HCEC 1CT (cell line): ENCODE measurements around the gene OCIAD1.

Experiments used
- DNase-seq: peaks from one replicate; pipeline ENCODE4 v3.0.0-alpha.2; 2017

OCIAD1 gene

DNA sequence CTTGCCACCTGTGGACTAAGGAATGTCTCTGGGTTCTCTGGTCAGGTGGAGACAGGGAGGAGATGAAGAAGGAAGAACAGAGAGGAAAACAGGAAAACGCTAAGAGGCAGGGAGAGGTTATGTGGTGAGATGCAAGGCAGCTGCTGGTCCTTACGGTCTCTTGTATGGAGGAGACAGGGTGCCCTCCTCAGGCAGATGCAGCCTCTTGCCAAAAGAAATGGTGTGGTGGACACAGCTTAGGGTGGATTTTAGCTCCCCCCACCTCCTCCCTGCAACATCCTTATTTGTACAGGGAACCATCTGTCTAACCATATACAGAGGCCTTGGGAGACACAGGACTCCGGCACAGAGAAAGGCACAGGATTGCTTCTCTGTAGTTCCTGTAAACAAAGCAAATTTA, 66.0 kb downstream of the OCIAD1 start:
- DNase-seq, result no peak

DNA sequence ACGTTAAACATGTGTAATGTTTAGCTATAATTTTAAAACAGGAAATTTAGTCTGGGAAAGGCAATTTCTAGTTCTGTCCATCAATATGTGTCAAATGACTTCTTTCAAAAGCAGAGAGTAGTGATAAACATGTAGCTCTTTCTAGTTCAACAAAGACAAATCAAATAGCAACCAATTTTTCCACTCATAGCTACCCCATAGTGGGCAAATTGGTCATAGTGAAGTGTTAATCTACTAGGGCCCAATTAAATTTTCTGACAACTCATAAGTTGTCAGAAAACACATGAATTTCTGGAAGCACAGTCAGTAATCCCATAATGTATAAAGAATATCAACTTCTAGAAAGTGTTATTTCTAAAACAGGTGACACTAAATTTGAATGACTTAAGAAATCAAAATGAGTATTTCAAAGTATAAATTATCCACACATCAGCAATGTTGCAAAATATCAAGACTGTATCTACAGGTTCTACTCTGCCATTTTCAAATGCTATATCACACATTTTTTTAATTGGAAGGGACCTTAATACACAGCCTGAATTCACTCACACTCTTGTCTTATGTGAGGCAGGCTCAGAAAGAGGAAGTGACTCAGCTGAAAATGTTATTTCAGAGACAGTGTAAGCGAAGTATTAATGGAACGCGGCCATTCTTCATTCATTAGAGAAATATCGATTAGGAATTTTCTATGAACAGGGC, 68.0 kb downstream of the OCIAD1 start:
- DNase-seq, result no peak

DNA sequence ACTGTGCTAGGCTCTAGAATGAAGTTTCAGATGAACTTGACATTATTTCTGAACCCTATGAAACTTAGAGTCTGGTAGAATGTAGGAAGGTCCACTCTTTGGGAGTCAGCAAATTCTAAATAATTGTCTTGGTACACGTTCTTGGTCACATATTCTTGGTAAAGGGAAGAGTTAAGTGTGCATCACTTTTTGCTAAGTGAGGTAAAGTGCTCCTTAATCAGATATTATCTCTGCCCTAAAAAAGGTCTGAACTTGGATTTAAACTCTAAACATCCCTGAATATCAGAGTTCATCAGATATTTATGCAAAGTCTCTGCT, 68.5 kb downstream of the OCIAD1 start:
- DNase-seq, result no peak

DNA sequence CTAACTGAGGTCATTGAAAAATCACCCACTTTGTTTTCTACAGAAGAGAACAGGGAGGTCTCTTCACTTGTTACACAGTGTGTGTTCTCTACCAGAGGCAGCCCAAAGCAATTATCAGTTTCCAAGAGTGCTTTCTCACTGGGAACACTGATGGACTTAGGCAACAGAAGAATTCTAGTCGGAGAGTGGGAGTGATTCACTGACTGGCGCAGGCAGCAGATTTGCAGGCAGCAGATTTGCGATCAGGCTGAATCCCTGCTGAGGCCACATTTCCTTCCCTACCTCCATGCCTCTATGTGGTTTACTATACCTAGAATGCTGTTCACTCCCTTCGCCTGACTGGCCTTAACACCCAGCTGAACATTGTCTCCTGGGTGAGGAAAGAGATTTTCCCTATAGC, 69.1 kb downstream of the OCIAD1 start:
- no peak for DNase-seq

DNA sequence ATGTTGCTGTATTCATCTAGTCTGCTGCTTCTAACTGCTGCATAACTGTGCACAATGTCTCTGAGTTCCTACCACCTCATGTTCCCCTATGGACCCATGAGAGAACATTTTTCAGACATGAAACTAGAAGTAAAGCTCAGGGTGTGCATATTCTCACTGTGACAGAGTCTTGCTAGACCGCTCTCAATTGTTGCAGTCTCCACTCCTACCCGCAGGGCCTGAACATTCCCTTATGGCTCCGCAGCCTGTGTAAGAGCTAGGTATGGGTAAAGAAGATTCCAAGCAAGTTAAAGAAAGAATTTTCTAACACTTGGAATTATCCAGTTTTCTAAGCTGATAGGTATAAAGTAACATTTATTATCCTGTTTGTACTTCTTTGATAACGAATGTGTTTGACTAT, 70.3 kb downstream of the OCIAD1 start:
- no peak for DNase-seq

DNA sequence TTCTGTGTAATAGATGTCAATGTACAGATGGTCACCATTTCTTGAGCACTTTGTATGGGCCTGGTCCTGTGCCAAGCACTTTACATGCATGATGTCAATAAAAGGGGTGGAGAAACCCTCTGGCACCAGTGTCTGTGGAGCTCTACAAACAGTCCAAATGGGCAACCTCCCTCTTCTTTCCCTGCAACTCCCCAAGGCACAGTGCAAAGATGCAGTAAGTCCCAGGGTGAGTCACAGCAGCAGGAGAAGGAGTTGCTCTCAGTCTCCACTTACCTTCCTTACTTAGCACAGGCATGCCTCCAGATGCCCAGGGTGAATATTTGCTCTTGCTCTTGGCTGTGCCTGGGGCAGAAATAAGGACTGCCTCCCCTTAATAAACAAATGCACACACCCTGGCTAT, 71.4 kb downstream of the OCIAD1 start:
- peak; percentile 12 for DNase-seq

DNA sequence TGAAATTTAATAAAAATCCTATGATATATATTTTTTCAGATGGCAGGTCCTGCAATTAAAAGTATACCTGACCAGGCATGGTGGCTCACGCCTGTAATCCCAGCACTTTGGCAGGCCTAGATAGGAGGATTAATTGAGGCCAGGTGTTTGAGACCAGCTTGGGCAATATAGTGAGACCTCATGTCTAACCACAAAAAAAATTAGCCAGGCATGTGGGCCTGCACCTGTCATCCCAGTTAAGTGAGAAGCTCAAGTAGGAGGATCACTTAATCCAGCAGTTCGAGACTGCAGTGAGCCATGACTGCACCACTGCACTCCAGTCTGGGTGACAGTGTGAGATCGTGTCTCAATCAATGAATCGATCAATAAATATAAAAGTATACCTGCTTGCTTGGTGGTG, 73.2 kb downstream of the OCIAD1 start:
- DNase-seq, result no peak

DNA sequence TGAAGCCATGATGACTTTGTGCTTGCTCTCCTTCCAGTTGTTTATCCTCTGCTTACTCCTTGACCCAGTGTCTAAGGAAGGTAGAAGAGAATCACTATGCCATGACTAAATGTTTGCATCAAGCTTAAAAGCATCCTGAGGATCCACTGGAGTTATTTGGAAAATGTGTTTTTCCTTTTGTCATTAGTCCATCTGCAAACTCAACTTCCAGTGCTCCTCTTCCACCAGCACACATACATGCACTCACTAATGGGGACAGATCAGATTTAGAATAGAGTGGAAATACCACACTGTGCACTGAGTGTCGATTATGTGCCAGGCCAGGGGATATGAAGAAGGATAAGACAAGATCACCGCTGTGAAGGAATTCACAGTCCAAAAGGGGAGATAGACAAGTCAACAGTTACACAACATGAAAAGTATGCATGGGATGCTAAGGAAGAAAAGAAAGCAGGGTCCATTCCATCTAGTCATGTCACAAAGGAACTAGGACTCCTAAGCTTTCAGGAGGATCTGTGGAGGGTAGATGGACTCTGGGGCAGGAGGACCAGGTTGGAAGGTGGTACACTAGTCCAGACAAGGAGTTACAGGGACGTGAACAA, 73.8 kb downstream of the OCIAD1 start:
- DNase-seq, result no peak

DNA sequence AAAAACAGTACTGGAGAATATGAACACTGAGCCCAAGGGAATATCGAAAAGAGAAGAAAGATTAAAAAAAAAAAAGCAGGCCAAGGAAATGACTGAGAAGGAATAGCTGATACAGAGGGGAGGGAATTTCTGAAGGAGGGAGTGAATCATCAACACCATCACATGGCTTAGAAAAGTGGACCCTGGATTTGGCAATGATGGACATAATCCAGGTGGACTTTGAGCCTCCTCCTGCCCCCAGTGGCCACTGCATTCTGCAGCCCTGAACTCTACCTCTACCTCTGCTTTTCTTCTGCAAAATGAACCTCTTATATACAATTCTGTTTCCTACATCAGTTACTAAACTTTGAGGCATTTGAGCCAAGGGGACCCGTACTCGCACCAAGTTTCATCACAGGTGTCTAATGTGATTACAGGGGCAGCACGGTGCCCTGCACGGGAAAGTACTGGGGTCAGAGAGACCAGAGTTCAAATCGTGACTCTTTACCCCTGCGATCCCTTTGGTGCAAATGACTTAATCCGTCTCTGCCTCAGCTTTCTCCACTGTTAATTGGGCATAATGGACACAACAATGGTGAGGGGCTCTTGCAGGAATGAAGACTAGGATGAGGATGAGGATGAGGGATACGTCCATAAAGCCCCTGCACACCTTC, 74.6 kb downstream of the OCIAD1 start:
- peak; percentile 29 for DNase-seq

DNA sequence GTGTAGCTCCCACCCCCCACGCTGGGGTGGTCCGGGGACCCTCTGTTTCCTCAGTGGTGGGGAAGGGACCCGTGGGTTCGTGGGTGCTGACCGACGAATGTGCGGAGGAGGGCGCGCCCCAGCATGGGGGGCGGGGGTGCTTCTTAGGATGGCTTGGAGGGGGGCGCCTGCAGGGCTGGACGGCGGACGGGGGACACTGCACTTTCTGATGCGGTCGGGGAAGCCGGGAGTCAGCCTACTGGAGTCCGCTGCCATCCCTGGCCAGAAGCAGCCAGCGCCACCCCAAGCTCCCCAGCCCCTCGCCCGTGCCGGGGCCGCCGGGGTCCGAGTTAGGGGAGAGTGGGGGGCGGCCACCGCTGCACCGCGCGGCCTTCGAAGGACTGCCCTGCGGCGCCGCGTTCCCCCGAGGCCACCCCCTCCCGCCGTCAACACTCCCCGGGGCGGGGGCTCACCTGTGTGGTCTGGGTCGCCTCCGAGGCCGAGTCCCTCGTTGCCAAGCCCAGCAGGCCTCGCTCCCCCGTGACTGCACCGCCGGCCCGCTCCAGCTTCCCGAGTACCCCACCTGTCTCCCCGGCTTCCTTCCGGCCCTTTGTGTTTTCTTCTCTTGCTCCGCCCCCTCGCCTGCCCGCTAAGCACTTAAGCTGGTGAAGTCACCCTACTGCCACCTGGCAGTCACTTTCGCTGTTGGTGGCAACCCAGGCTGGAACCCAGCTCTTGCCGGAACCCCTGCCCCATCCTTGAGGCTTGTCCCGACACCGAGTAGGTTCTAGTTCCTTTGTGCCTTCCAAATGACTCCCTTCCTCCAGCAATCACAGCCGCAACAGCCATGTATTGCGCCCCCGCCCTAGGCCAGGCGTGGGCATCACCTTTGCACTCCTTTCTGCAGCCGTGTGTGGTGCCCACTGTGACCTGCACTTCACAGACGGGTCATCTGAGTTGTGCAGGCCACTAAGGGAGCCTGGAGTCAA, 75.6 kb downstream of the OCIAD1 start, which contains the start of gene OCIAD2:
OCIAD2 (minus strand) TSS at position 569 of the 968 bp plus-strand sequence. CDS start 2,225 bp downstream, outside the sequence.
- DNase-seq, result no peak

DNA sequence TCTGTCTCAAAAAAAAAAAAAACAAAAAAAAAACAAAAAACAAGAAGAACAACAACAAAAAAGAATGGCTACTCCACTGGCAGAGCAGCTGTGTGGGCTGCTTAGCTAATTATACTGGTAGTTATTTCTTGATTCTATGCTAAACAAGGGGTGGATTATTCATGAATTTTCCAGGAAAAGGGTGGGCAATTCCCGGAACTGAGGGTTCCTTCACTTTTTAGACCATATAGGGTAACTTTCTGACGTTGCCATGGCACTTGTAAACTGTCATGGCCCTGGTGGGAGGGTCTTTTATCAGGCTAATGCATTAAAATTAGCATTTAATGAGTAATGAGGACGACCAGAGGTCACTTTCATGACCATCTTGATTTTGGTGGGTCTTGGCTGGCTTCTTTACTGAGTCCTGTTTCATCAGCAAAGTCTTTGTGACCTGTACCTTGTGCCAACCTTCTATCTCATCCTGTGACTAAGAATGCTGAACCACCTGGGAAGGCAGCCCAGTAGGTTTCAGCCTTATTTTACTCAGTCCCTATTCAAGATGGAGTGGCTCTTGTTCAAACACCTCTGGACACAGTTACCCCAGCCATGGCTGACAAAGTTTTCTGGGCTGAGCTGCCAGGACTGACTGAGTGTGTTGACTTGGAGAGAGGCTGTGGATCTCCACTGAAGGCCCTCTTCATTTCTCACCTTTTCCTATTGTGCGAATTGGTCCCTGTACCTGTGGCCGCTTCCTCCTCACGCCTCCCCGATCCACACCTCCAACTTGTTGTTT, 77.0 kb downstream of the OCIAD1 start:
- DNase-seq, result no peak

DNA sequence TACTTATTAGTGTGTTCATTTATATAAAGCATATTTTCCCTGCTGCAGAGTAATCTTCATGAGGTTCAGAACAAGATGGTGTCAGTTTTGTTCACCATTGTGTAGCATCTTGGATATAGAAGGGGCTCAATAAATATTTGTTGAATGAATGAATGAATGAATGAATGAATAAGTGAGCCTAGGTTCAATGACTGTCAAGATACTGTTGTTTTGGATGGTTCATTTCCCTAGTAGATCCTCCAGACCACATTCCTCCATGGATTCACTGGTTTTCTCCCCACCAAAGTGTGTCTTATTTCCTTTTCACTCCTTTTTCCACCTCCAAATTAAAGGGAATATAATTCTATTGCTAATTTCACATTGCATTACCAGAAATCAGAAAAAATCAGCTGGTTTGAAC, 77.8 kb downstream of the OCIAD1 start:
- DNase-seq, result no peak

DNA sequence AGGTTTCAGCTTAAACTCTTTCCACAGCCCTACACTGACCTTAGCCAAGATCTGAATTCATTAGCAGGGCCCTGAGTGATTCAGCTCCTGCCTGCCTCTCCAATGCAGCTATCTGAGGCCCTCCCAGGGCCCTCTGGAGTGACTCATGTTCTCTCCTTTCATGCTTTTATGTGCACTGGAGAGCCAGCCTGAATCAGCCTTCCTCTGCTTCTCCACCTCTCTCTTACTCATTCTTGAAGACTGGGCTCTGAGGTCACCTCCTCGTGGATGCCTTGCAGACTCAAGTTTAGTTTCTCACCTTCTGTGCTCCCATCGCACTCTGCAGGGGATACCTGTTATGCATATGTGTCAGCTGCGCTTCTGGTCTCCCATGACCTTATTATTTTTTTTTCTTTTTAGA, 78.8 kb downstream of the OCIAD1 start:
- peak; percentile 93 for DNase-seq

DNA sequence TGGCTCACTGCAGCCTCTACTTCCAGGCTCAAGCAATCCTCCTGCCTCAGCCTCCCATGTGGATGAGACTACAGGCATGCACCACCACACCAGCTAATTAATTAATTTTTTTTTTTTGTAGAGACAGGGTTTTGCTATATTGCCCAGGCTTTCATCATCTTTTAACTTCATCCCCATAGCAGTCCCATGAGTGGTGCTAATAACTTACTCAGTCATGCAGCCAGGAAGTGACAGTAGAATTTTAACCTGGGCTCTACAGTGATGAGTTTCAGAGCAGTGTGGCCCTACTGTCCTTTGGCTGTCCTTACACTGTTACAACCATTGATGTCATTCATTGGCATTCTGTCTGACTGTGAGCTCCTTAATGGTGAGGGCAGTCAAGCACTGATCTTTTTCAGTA, 79.6 kb downstream of the OCIAD1 start:
- DNase-seq, result no peak
